Neuronal stem cell (in vitro differentiated cells): ENCODE measurements around the gene SLC5A1.
"Not testable (repeated sequence)": the region's sequence is repeated elsewhere in the genome, so short reads cannot be mapped to it uniquely, and the experiment has no call there.

Experiments
- DNase-seq: peaks from one replicate; pipeline ENCODE4 v3.0.0-alpha.2; 2013; ENCODE audit warnings: low spot score
- H2AFZ ChIP-seq: one replicate; pipeline ENCODE4 v1.6.1; 2013; ENCODE audit warnings: mild to moderate bottlenecking, low read length, inconsistent platforms
- H2AK5ac ChIP-seq: 2 replicates; pipeline ENCODE4 v1.6.1; 2013; ENCODE audit warnings: low read depth, mild to moderate bottlenecking, inconsistent platforms, low read length, moderate library complexity, mixed read lengths
- H2BK120ac ChIP-seq: 2 replicates; pipeline ENCODE4 v1.6.1; 2013; ENCODE audit warnings: low read depth, mild to moderate bottlenecking, inconsistent platforms, low read length, moderate library complexity, mixed read lengths
- H2BK12ac ChIP-seq: one replicate; pipeline ENCODE4 v1.6.1; 2013; ENCODE audit warnings: low read length, inconsistent platforms
- H2BK15ac ChIP-seq: 2 replicates; pipeline ENCODE4 v1.6.1; 2013; ENCODE audit warnings: mild to moderate bottlenecking, low read length, inconsistent platforms, mixed read lengths
- H2BK5ac ChIP-seq: one replicate; pipeline ENCODE4 v1.6.1; 2013; ENCODE audit warnings: inconsistent platforms, mild to moderate bottlenecking, low read length, moderate library complexity
- H3K14ac ChIP-seq: one replicate; pipeline ENCODE4 v1.6.1; 2013; ENCODE audit warnings: low read length, inconsistent platforms
- H3K18ac ChIP-seq: 2 replicates; pipeline ENCODE4 v1.6.1; 2013; ENCODE audit warnings: low read length, inconsistent platforms
- H3K23ac ChIP-seq: 2 replicates; pipeline ENCODE4 v1.6.1; 2013; ENCODE audit warnings: low read depth, mild to moderate bottlenecking, mixed read lengths, low read length, inconsistent platforms; ENCODE audit not compliant: poor library complexity
- H3K27ac ChIP-seq: replicated peaks from 3 replicates; pipeline ENCODE4 v1.5.1; 2013; ENCODE audit warnings: low read length, inconsistent platforms
- H3K27me3 ChIP-seq, 3 experiments: 2 replicates each; pipeline ENCODE4 v1.6.1; 2013; ENCODE audit warnings: low read length in 3 of 3, mild to moderate bottlenecking in 2 of 3, inconsistent platforms in 1 of 3, low read depth in 1 of 3, mixed read lengths in 1 of 3, moderate library complexity in 1 of 3; ENCODE audit not compliant: control insufficient read depth in 3 of 3, insufficient read depth in 3 of 3
- H3K36me3 ChIP-seq, 2 donors: replicated peaks in 1 of 2; 2 replicates each; pipeline ENCODE4 v1.6.1; 2013; ENCODE audit warnings: low read length in 2 of 2; ENCODE audit not compliant: control insufficient read depth in 2 of 2, insufficient read depth in 2 of 2
- H3K4ac ChIP-seq: 2 replicates; pipeline ENCODE4 v1.6.1; 2013; ENCODE audit warnings: inconsistent platforms, mild to moderate bottlenecking, low read length, moderate library complexity
- H3K4me1 ChIP-seq, 2 donors: 1 replicate in 1 of 2; 2 replicates in 1 of 2; pipeline ENCODE4 v1.6.1; 2013; ENCODE audit warnings: low read length in 2 of 2, low read depth in 1 of 2; ENCODE audit not compliant: control insufficient read depth in 2 of 2, insufficient read depth in 1 of 2
- H3K4me2 ChIP-seq: one replicate; pipeline ENCODE4 v1.6.1; 2013; ENCODE audit warnings: mild to moderate bottlenecking, low read length, inconsistent platforms; ENCODE audit not compliant: insufficient read depth, poor library complexity, severe bottlenecking
- H3K4me3 ChIP-seq, 2 donors: 2 replicates each; pipeline ENCODE4 v1.5.1; 2013; ENCODE audit warnings: low read length in 2 of 2, mild to moderate bottlenecking in 2 of 2, inconsistent platforms in 1 of 2, moderate library complexity in 1 of 2
- H3K79me1 ChIP-seq: one replicate; pipeline ENCODE4 v1.6.1; 2013; ENCODE audit warnings: low read depth, mild to moderate bottlenecking, inconsistent platforms, low read length, moderate library complexity
- H3K9ac ChIP-seq: one replicate; pipeline ENCODE4 v1.6.1; 2013; ENCODE audit warnings: mild to moderate bottlenecking, low read depth, low read length, inconsistent platforms; ENCODE audit not compliant: poor library complexity
- H3K9me3 ChIP-seq, 2 donors: replicated peaks in 1 of 2; 2 replicates each; pipeline versions ENCODE3 to v1.6.1; 2013; ENCODE audit warnings: low read length in 2 of 2, mild to moderate bottlenecking in 2 of 2, inconsistent platforms in 1 of 2, low read depth in 1 of 2, mixed read lengths in 1 of 2, moderate library complexity in 1 of 2; ENCODE audit not compliant: control insufficient read depth in 2 of 2, insufficient read depth in 1 of 2
- H4K8ac ChIP-seq: one replicate; pipeline ENCODE4 v1.6.1; 2013; ENCODE audit warnings: low read depth, mild to moderate bottlenecking, inconsistent platforms, low read length, moderate library complexity
- H4K91ac ChIP-seq: one replicate; pipeline ENCODE4 v1.6.1; 2013; ENCODE audit warnings: low read length, low read depth, mild to moderate bottlenecking, inconsistent platforms; ENCODE audit not compliant: poor library complexity
- WGBS, 2 donors: extraction: QIAGEN DNeasy Blood & Tissue Kit; methylation state at CpG; one replicate each; pipeline ENCODE4 v1.1.7; 2013; ENCODE audit warnings: missing lambda C conversion rate in 2 of 2, mixed read lengths in 1 of 2; ENCODE audit not compliant: insufficient read length in 2 of 2, insufficient replicate concordance in 1 of 2; ENCODE audit errors: extremely low coverage in 2 of 2; 5-methylcytosine and 5-hydroxymethylcytosine counted together

SLC5A1 gene

DNA sequence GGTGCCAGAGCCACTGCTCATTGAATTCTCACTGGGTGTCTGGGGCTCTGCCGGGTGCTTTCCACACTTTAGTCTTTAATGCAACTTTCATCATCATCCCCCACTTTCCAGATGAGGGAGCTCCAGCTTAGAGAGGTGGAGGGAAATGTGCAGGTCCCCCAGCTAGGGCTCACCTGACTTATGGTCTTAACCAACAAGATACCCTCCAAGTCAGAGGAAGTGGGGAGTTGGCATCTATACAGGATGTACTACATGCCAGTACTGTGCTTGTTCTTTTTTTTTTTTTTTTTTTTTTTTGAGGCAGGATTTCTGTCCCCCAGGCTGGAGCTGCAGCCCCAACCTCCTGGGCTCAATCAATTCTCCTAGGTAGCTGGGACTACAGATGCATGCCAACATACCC, 89.7 kb downstream of the SLC5A1 start:
- Histone ChIP-seq H3K27ac (no peak overlapping the region), H3K9me3 (no peaks in the 10 kb centered on the region), H2AFZ (no peak overlapping the region), H2BK5ac (no peak overlapping the region), H3K18ac (no peak overlapping the region), H3K79me1 (no peaks in the 10 kb centered on the region), H4K8ac (no peak overlapping the region), H3K36me3 (no peaks in the 10 kb centered on the region), H4K91ac (no peak overlapping the region), H2BK120ac (no peak overlapping the region), H3K14ac (no peak overlapping the region), H2BK12ac (no peak overlapping the region), H3K9ac (no peak overlapping the region), H3K4me3 (no peak overlapping the region), H2BK15ac (no peak overlapping the region), H3K4me2 (no peak overlapping the region), H2AK5ac (no peak overlapping the region), H3K27me3 (no peaks in the 10 kb centered on the region), H3K4me1 (no peaks in the 10 kb centered on the region), H3K4ac (no peak overlapping the region), H3K23ac (no peak overlapping the region)
- WGBS, 2 donors, result no CpG with 5 or more reads among the region's 1 CpG
- no peak for DNase-seq

DNA sequence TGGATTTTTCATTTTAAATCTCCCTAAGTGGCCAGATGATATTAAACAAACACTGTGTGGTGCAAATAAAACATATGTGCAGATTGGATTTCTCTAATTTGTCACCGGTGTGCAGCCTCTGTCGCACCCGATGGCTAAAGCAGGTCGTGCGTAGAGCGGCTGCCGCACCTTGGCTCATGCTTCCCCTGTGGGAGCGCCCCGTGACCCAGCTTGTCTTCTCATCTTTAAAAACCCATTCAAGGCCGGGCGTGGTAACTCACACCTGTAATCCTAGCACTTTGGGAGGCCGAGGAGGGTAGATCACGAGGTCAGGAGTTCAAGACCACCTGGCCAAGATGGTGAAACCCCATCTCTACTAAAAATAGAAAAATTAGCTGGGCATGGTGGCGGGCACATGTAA, 91.7 kb downstream of the SLC5A1 start:
- H3K4me3 ChIP-seq, H3K36me3 ChIP-seq, DNase-seq, H2AK5ac ChIP-seq, H3K14ac ChIP-seq, H3K27ac ChIP-seq, H3K27me3 ChIP-seq, H3K4me1 ChIP-seq, H2BK12ac ChIP-seq, H3K18ac ChIP-seq, H3K23ac ChIP-seq, H2BK15ac ChIP-seq, H4K8ac ChIP-seq, H2BK120ac ChIP-seq, H3K9ac ChIP-seq, H4K91ac ChIP-seq, H2BK5ac ChIP-seq, H3K9me3 ChIP-seq, H3K4ac ChIP-seq, H2AFZ ChIP-seq, H3K4me2 ChIP-seq, H3K79me1 ChIP-seq: not testable (repeated sequence)
- no CpG with 5 or more reads among the region's 14 CpGs for WGBS, 2 donors

DNA sequence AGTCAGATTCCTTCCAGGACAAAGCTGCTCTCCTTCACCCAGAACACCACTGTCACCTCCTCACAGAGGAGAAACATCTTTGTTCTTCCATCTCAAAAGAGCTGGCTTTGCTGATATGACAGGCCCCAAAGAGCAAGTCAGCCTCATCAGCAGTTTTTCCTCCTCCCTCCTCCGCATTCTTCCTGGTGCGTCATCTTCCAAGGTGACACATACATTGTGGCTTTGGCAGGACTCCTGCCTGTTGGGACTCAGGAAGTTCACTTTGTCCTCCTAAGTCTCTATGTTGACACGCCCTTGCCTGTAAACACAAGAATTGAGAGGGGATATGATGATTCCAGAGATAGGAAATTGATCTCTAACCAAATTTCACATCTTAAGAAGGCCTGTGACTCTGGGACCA, 92.9 kb downstream of the SLC5A1 start:
- not testable (repeated sequence) for H4K8ac ChIP-seq, H3K4me3 ChIP-seq, H2AK5ac ChIP-seq, H3K79me1 ChIP-seq, H2BK120ac ChIP-seq, H3K9me3 ChIP-seq, H3K4me1 ChIP-seq, H3K27me3 ChIP-seq, H3K14ac ChIP-seq, H2BK15ac ChIP-seq, H2BK5ac ChIP-seq, H3K23ac ChIP-seq, H2AFZ ChIP-seq, H3K4ac ChIP-seq, H4K91ac ChIP-seq, H3K9ac ChIP-seq, H3K27ac ChIP-seq, DNase-seq, H3K18ac ChIP-seq, H2BK12ac ChIP-seq, H3K36me3 ChIP-seq, H3K4me2 ChIP-seq
- no CpG with 5 or more reads among the region's 3 CpGs for WGBS, 2 donors

DNA sequence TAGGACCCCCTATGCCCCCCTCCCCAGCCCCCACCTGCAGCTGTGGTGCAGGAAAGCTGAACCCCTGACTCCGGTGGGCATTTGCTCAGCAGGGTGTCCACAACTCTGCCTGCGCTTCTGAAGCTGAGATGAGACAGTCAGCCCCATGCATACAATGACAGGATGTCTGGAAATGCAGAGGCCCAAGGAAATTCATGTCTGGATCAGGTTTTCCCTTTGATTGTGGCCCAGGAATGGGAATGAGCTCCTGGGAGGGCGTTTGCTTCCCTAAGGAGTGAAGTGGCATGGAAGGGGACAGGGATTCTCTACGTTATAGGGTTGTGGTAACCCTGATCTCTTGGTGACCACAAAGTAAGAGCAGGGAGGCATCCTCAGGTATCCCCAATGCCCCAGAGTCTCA, 93.8 kb downstream of the SLC5A1 start:
- not testable (repeated sequence) for DNase-seq

More for the DNA sequence above, 93.8 kb downstream of the SLC5A1 start:
- not testable (repeated sequence) for H2BK12ac ChIP-seq, H3K79me1 ChIP-seq, H3K9ac ChIP-seq, H3K14ac ChIP-seq, H2AK5ac ChIP-seq, H2BK5ac ChIP-seq, H3K23ac ChIP-seq, H2AFZ ChIP-seq, H2BK120ac ChIP-seq, H4K91ac ChIP-seq, H3K4me2 ChIP-seq, H3K27ac ChIP-seq, H3K9me3 ChIP-seq, H3K4me1 ChIP-seq, H2BK15ac ChIP-seq, H3K18ac ChIP-seq, H4K8ac ChIP-seq, H3K27me3 ChIP-seq, H3K36me3 ChIP-seq, H3K4me3 ChIP-seq, H3K4ac ChIP-seq
- no CpG with 5 or more reads among the region's 4 CpGs for WGBS, 2 donors
